Fibroblast of the aortic adventitia (primary cell): Measurements from ENCODE around the gene TRAPPC6A. TPM values are rescaled to one million over a fixed set of nuclear protein-coding genes. Genes with fewer than 3 reads are reported as not detected.

Source experiments
- DNase-seq: peaks from one replicate; pipeline ENCODE4 v3.0.0-alpha.2; 2010; ENCODE audit warnings: low read depth
- H3K4me3 ChIP-seq: 2 replicates; pipeline ENCODE4 v1.5.1; 2011; ENCODE audit warnings: low read depth, mild to moderate bottlenecking, control low read depth, low read length, moderate library complexity
- total RNA-seq: library from RNA; depleted of rRNA; stranded (reverse); fragments of >200 nt; gene quantifications from 2 replicates; pipeline ENCODE4 v1.2.3, GENCODE V29; 2012; ENCODE audit warnings: low replicate concordance
- TF ChIP-seq, protein P1 (sequence below): IDR thresholded peaks from 2 replicates; pipeline ENCODE4 v1.5.1; 2011; ENCODE audit warnings: mild to moderate bottlenecking, low read length, control low read depth, inconsistent platforms; ENCODE audit not compliant: insufficient read depth

Gene TRAPPC6A
- total RNA-seq, 1 donor = 6.9 TPM

DNA sequence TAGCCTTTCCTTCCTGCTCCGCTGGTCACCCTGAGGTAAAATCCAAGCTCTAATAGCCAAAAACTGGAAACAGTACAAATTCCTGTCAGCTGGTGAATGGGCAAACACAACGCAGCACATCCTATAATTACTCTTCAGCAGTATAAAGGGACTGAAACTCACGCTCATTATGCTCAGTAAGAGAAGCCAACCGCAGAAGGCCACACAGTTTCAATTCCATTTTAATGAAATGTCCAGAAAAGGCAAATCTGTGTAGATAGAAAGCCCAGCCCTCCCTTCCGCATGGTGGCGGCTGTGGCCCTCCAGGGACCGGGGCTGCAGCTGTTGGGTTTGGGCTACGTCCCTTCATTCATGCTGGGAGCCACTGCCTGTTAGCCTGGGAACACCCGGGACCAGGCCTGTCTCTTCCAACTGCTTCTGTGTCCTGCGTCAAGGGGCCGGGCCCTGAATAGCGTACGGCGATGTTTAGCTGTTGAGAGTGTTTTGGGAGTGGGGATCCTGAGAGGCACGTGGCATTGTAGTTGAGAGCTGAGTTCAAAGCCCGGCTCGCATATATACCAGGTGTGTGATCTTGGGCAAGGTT lies 40.8 kb downstream of the TRAPPC6A start:
- DNase-seq = no peak
- TF ChIP-seq, protein P1, sequence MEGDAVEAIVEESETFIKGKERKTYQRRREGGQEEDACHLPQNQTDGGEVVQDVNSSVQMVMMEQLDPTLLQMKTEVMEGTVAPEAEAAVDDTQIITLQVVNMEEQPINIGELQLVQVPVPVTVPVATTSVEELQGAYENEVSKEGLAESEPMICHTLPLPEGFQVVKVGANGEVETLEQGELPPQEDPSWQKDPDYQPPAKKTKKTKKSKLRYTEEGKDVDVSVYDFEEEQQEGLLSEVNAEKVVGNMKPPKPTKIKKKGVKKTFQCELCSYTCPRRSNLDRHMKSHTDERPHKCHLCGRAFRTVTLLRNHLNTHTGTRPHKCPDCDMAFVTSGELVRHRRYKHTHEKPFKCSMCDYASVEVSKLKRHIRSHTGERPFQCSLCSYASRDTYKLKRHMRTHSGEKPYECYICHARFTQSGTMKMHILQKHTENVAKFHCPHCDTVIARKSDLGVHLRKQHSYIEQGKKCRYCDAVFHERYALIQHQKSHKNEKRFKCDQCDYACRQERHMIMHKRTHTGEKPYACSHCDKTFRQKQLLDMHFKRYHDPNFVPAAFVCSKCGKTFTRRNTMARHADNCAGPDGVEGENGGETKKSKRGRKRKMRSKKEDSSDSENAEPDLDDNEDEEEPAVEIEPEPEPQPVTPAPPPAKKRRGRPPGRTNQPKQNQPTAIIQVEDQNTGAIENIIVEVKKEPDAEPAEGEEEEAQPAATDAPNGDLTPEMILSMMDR = no peak

DNA sequence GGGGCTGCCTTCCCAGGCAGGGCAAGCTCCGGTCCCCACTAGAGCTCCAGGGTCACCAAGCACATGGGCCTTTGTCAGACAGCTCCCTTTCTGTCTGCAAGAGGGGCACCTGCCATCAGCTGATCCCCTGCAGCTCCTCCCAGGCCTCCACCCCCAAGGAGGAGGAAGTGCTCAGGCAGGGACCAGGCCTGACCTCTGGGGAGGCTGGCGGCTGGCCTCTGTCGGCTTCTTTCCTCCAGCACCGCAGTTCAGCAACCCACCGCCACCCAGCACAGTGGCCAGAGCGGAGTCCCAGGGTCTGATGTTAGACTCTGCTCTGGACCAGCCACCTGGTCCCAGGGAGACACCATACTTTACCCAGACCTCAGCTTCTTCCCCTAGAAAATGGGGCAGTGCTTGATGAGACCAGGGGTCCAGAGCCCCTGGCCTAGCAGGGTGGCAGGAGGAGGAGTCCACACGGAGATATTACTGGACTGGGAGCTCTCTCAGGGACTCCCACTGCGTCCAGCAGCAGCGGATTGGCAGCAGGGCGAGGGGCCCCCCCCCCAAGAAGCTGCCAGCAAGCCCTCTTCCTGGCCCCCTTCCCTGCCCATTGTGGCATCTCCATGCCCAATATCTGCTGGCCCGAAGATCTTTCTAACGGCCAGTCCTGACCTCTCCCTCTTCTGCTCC lies 41.4 kb downstream of the TRAPPC6A start:
- no peak for DNase-seq
- TF ChIP-seq, protein P1 = no peak
- no peak overlapping the region for H3K4me3 ChIP-seq

More for the DNA sequence above, 40.8 kb downstream of the TRAPPC6A start:
- no peak overlapping the region for H3K4me3 ChIP-seq

DNA sequence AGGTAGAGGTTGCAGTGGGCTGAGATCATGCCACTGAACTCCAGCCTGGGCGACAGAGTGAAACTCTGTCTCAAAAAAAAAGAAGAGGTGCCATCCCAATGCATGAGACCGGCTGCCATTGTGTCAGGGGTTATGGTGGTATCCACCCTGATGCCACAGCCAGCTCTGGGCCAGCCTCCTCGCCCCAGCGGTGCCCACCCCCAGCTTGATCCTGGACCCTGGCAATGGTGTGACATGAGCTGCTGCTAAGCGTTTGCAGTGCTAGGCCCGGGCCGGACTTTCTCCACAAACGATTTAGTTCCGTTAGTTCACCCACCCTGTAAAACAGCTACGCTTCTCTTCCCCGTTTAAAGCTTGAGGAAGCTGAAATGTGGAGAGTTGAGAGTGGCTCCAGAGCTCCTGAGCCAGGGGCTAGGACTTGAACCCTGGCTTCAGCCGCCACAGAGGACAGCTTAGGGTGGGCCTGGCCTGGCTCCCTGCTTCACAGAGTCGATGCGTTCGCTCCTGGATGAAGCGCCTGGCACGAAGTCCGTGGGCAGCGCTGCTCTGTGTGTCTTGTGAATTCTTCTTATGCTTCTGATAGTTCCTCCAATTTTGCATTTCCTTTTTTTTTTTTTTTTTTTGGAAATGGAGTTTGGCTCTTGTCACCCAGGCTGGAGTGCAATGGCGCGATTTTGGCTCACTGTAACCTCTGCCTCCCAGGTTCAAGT lies 42.7 kb downstream of the TRAPPC6A start:
- no peak for DNase-seq
- H3K4me3 ChIP-seq = no peak overlapping the region
- TF ChIP-seq, protein P1 = no peak

DNA sequence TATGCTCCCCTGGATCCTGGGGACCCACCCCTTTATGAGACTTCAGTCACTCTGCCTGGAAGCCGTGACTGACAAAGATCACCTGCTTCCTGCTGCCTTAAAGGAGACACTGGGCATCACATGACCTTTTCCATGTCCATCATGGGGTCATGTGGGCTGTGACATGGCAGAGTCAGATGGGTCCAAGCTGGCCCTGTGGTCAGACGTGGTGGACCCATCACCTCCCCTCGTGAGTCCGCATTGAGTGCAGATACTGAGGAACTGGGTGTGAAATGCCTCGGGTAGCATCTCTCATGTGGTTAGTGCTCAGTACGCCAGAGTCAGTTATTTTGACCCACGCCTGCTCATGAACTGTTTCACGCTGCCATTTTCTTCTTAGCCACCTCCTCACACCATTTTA lies 44.4 kb downstream of the TRAPPC6A start:
- TF ChIP-seq, protein P1 = no peak

DNA sequence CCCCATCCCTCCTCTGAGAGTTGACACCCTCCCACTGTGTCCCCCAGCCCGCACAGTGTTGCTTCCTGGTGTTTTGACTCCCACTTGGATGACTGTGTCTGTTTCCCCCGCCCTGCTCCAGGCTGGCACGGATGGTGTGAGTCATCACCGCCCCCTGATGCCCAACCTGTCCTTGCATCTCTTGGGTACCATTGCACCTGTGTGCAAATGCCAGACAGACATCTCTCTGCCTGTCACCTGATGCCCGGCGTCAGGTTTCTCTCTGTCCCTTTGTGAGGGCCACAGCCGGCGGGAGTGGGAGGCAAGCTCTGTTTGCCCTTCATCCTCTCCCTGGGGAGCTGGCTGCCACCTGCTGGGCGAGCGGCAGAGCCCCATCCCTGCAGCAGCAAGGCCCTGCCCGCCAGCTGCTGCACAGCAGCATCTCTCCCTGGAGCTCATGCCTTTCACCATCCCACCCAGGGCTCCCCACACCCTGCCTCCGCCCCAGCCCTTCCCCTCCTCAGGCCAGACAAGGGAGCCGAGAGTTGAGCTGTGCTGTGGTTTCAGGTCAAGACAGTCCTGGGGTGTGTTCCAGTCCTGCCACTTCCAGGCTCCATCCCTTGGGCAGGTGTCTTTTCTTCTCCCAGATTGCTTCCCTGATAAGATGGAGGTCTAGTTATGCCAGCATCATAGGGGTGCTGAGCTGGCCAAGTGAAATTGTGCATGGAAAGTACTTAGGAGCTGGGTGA lies 47.0 kb downstream of the TRAPPC6A start:
- H3K4me3 ChIP-seq = no peak overlapping the region
- no peak for DNase-seq
- TF ChIP-seq, protein P1 = no peak

More for the DNA sequence above, 44.4 kb downstream of the TRAPPC6A start:
- no peak for DNase-seq
- no peak overlapping the region for H3K4me3 ChIP-seq

DNA sequence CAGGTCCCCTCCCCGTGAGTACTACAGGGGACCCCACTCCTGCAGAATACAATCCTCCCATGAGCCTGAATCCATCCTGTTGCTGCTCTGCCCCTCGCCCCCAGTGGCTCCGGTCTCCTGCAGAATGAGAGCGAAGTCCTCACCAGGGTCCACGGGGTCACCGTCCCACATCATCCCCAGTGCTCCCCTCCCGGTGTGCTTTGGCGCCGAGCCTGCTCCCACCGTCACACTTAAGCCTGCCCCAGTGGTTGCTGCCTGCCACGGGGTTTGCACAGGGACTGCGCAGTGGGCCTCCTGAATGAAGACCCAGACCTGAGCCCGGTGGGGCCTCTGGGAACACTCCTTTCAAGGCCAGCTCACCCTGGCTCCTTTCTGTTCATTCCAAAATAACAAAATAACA lies 47.8 kb downstream of the TRAPPC6A start:
- DNase-seq = no peak
- no peak overlapping the region for H3K4me3 ChIP-seq
- TF ChIP-seq, protein P1 = no peak
